Glomerular endothelial cell (primary cell): ENCODE data around the gene PDSS1. TPM values are rescaled to one million over a fixed set of nuclear protein-coding genes. Genes with fewer than 3 reads are reported as not detected.
"Not testable (repeated sequence)": the region's sequence is repeated elsewhere in the genome, so short reads cannot be mapped to it uniquely, and the experiment has no call there.

ENCODE experiments used
- DNase-seq: peaks from one replicate; pipeline ENCODE4 v3.0.0-alpha.2; 2011; ENCODE audit warnings: low read depth, low spot score; ENCODE audit errors: extremely low read depth
- total RNA-seq: library from RNA; depleted of rRNA; stranded (reverse); fragments of >200 nt; gene quantifications from 2 replicates; pipeline ENCODE4 v1.2.3, GENCODE V29; 2015

Gene PDSS1, protein sequence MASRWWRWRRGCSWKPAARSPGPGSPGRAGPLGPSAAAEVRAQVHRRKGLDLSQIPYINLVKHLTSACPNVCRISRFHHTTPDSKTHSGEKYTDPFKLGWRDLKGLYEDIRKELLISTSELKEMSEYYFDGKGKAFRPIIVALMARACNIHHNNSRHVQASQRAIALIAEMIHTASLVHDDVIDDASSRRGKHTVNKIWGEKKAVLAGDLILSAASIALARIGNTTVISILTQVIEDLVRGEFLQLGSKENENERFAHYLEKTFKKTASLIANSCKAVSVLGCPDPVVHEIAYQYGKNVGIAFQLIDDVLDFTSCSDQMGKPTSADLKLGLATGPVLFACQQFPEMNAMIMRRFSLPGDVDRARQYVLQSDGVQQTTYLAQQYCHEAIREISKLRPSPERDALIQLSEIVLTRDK
- total RNA-seq: 4.7 and 9.7 TPM in 2 replicates

GRCh38 chr10:26697163-26697921 is at the start of gene PDSS1:
TSS of gene PDSS1 (plus strand) at chr10:26697701. CDS start at chr10:26697712, 11 bp downstream.
- DNase-seq: no peak

- not testable (repeated sequence) for DNase-seq
These were observed 49.3 kb upstream of the PDSS1 start for GRCh38 chr10:26648245-26648636.

DNA sequence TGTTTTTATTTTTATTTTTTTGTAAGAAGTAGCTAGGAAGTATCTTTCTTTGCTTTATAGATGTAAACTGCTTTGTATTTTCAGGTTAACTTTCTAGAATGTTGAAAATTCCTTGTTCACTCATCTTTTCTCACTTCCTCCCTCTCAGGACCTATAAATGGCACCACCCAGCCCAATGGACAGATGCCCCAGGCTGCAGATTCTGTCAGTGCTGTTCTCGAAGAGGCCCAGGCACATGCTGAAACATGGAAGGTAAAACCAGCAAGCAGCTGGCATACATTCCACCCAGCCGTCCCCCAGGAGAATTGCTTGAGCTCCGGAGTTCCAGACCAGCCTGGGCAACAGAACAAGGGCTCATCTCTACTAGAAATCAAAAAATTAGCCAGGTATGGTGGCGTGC is 47.1 kb upstream of the PDSS1 start:
- DNase-seq: no peak

DNA sequence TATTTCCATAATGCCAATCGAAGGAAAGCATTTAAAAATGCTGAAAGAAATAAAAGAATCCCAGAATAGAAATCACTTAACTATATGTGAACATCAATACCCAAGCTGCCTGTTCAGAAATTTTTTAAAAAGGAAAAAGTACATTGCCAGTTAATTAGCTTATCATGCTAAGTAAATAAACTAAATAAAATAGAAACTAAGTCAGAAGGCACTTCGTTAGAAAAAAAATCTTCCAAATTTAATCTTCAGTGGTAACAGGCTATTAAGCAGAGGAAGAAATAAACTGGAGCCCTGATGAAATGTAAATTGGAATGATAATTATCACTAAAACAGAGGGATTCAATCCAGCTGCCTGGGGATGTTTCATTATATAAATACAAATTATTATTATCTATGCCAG is 46.0 kb upstream of the PDSS1 start:
- not testable (repeated sequence) for DNase-seq

DNA sequence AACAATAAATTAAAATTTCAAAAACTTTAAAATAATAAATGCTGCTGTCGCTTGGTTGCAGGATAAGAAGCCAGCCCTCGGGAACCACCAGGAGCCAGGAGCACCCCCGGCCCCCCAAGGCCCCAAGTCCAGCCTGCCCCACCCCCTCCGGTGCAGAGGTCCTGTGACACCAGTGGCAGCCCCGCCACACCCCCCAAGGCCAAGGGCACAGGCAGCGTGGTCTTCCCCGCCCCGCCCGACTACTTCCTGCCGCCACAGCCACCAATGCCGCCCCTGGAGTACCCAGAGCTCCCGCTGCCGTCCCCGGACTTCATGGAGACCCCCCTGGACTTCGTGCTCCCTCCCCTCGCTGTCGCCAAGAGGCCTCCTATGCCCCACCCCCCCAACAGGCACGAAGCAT is 44.5 kb upstream of the PDSS1 start:
- DNase-seq: no peak

DNA sequence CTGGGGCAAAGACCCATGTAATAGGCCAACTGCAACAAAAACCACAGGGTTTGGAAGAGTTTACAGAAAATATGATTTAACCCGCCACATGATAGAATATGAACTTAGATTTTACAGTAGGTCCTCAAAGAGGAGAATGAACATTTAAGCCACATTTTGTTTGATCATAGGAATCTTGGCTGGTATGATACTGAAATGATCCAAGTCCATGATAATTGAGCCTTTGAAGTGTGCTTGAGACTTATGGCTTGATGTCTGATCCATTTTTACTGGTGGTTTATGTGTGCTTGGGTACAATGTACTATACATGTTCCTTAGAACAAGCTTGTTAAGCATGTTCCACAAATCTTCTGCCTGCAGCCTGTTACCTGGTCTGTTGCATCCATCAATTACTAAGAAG is 41.8 kb upstream of the PDSS1 start:
- DNase-seq: no peak

DNA sequence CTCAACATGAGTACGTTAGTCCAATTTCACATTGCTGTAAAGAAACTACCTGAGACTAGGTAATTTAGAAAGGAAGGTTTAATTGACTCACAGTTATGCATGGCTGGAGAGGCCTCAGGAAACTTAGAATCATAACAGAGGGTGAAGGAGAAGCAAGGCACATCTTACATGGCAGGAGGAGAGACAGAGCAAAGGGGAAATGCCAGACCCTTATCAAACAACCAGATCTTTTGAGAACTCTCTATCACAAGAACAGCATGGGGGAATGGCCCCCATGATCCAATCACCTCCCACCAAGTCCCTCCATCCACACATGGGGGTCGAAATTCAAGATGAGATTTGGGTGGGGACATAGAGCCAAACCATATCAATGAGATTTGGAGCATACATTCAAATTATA is 34.6 kb upstream of the PDSS1 start:
- no peak for DNase-seq

DNA sequence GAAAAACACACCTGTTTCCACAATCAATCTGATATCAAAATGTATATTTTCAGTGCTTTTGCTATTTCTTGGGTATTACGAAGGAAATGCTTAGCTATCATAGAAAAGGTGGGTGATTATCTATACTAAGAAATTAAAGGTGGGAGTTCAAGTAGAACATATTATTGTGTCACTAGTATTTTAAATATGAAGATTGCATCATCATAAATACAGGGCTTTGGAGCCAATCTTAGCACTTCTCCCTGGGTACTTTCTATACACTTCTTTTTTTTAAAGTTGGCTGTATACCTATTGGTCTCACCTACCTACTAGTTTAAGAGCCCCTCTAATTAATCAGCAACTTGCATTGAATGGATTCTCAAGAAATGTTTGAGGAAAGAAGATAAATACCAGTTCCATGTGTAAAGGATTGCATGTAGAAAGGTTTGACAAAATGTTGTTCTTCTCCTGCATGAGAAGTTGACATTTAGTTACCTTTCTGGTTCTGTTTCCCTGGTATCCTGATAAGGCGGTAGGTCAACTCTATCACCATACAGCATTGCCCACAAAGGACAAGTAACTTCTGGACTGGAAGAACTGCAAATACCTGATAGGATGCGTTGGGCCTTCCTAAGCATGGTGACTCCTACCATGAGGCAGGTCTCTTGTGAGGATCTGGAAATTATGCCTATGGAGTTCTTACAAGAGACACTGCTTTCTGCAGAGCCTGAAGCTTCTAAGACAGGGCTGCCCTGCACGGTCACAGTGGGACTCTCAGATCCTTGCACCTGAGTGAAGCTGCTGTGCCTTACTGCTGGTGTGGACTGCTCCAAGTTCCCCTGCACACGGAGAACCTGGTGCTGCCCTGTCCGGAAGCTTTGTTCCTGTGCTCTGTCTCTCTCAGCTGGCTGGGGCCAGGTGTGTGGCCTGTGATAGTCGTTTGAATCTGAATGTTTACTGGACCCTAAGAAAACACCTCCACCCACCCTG is 32.1 kb upstream of the PDSS1 start:
- DNase-seq: no peak

GRCh38 chr10:26675873-26676257 is 21.6 kb upstream of the PDSS1 start:
- DNase-seq: no peak

GRCh38 chr10:26679588-26679987 is 17.9 kb upstream of the PDSS1 start:
- no peak for DNase-seq

GRCh38 chr10:26681076-26681475 is 16.4 kb upstream of the PDSS1 start:
- no peak for DNase-seq

GRCh38 chr10:26681971-26682370 is 15.5 kb upstream of the PDSS1 start:
- DNase-seq: not testable (repeated sequence)

- DNase-seq: no peak
These were observed 14.6 kb upstream of the PDSS1 start for GRCh38 chr10:26682931-26683330.

DNA sequence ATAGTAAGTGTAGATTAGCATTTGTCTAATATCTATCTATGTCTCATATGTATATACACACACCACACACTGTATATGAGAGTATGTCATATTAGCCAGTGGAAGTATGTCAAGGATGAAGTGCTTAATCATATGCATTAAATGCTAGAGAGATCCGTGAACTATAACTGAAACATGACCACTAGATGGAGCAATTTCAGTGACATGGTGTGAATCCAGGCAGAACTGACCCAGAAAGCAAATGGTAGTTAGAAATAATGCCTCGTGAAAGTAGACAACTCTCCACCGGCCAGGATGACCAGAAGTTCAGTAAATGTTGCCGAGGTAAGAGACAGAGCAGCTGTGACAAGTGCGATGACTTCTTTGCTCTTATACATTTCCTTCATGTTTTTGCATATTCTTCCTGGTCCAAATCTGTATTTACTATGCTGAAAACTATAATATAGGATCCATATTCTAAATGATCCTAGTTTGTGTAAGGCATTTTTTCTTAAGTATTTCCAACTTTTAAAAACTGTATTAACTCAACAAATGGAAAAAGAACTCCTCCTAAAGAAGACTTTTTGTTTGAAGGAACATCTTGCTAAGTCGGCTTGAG is 12.7 kb upstream of the PDSS1 start:
- DNase-seq: not testable (repeated sequence)

DNA sequence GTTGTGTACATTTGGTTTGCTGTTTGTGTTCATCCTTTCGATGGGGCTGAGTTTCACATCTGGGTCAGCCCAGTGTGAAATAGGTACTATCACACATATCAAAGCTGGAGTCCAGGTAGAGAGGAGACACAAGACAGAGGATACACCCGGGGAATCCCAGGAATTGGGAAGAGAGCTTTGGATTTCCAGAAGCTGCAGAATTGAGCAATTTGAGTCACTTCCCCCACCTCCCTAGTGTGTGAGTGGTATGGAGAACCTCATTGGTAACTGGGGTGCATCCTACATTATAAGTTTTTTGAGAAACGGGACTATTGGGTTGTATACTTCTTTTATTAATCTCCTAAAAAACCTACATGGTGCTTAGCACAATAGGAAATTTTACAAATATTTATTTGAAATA is 12.1 kb upstream of the PDSS1 start:
- DNase-seq: no peak

GRCh38 chr10:26689399-26689798 is 8.1 kb upstream of the PDSS1 start:
- DNase-seq: no peak

GRCh38 chr10:26690731-26691475 is 6.6 kb upstream of the PDSS1 start:
- no peak for DNase-seq

DNA sequence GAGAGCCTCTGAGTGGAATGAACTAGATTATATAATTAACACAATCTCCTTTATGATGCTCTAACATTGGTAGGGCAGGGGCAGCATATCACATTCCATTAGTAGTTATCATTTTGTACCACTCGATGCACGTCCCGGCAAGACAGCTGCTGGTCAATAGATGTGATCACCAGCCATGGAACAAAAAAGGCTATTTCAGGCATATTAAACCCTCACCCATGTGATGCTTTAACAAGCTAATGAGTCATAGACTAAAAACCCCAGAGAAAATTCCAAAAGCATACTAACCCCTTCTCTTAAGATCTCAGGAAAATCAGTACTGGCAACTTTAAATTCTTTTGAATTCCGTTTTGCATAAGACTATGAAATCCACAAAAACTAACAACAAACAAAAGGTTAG is 3.0 kb upstream of the PDSS1 start:
- not testable (repeated sequence) for DNase-seq

GRCh38 chr10:26696786-26697162 is 727 bp upstream of the PDSS1 start:
- no peak for DNase-seq
